ENCODE measurements around the gene ABCC4. TPM values are rescaled to one million over a fixed set of nuclear protein-coding genes. Genes with fewer than 3 reads are reported as not detected.
"Not testable (repeated sequence)": the region's sequence is repeated elsewhere in the genome, so short reads cannot be mapped to it uniquely, and the experiment has no call there.

ABCC4 gene
- total RNA-seq, 1 donor from 2014 or later = 7.5 TPM

- Mint-ChIP-seq H3K27me3 (no peaks in the 10 kb centered on the region), H3K27ac (peak overlapping the region; percentile 47), H3K4me1 (ENCODE audit: low read depth) (peaks cover 27% of the 10 kb centered on the region), H3K4me3 (ENCODE audit: low read depth) (no peak overlapping the region), H3K36me3 (ENCODE audit: insufficient read depth) (peaks cover 10% of the 10 kb centered on the region), H3K9me3 (ENCODE audit: low read depth) (peaks cover 3% of the 10 kb centered on the region)
- TF ChIP-seq CTCF (IDR thresholded peaks at IDR 0.05; ENCODE audit: unreplicated experiment) = no peak
- no peak for DNase-seq (ENCODE audit: low spot score, unreplicated experiment)
Measured at GRCh38 chr13:95269756-95270155, 31.5 kb downstream of the ABCC4 start.

DNA sequence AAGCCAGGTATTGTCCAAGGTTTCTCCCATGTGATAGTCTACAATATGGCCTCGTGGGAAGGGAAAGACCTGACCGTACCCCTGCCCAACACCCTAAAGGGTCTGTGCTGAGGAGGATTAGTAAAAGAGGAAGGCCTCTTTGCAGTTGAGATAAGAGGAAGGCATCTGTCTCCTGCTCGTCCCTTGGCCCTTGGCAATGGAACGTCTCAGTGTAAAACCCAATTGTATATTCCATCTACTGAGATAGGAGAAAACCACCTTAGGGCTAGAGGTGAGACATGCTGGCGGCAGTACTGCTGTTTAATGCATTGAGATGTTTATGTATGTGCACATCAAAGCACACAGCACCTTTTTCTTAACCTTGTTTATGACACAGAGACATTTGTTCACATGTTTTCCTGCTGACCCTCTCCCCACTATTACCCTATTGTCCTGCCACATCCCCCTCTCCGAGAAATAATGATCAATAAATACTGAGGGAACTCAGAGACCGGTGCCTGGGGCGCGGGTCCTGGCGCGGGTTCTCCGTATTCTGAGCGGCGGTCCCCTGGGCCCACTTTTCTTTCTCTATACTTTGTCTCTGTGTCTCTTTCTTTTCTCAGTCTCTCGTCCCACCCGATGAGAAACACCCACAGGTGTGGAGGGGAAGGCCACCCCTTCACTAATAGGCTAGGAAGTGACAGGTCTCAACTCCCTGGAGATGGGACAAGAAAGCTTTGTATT, 32.7 kb downstream of the ABCC4 start:
- DNase-seq (ENCODE audit: low spot score, unreplicated experiment); H3K27me3 Mint-ChIP-seq; H3K4me3 Mint-ChIP-seq (ENCODE audit: low read depth); H3K27ac Mint-ChIP-seq; H3K9me3 Mint-ChIP-seq (ENCODE audit: low read depth); H3K36me3 Mint-ChIP-seq (ENCODE audit: insufficient read depth): not testable (repeated sequence)
- H3K4me1 Mint-ChIP-seq (ENCODE audit: low read depth) = peaks cover 18% of the 10 kb centered on the region

GRCh38 chr13:95267662-95268342, 33.4 kb downstream of the ABCC4 start:
- H3K36me3 Mint-ChIP-seq (ENCODE audit: insufficient read depth) = peaks cover 10% of the 10 kb centered on the region
- H3K4me1 Mint-ChIP-seq (ENCODE audit: low read depth) = peaks cover 18% of the 10 kb centered on the region
- H3K27ac Mint-ChIP-seq = peak overlapping the region; percentile 42
- no peaks in the 10 kb centered on the region for H3K27me3 Mint-ChIP-seq
- DNase-seq (ENCODE audit: low spot score, unreplicated experiment) = no peak
- no peak for TF ChIP-seq CTCF (IDR thresholded peaks at IDR 0.05; ENCODE audit: unreplicated experiment)
- no peak overlapping the region for H3K4me3 Mint-ChIP-seq (ENCODE audit: low read depth)
- no peaks in the 10 kb centered on the region for H3K9me3 Mint-ChIP-seq (ENCODE audit: low read depth)

DNA sequence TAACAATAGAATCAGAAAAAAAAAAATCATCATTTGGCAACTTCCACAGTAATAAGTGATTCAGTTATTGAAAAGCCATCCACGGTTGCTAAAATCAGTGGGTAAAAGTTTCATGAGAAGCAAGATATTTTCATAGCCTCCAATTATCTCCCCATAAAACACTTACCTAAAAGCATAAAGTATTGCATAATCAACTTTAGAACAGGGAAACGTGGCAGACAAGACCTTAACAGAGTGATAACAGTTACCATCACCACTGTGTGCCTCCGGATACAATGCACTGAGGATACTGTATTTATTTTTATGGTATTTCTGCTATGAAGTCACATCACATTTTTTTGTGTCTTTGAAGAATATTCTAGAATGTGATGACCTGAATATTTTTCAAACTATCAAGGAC, 37.0 kb downstream of the ABCC4 start:
- no peak for DNase-seq (ENCODE audit: low spot score, unreplicated experiment)
- Mint-ChIP-seq H3K36me3 (ENCODE audit: insufficient read depth) (peaks cover 10% of the 10 kb centered on the region), H3K4me3 (ENCODE audit: low read depth) (no peak overlapping the region), H3K4me1 (ENCODE audit: low read depth) (peaks cover 14% of the 10 kb centered on the region), H3K27me3 (no peaks in the 10 kb centered on the region), H3K27ac (no peak overlapping the region), H3K9me3 (ENCODE audit: low read depth) (peaks cover 2% of the 10 kb centered on the region)
- TF ChIP-seq CTCF (IDR thresholded peaks at IDR 0.05; ENCODE audit: unreplicated experiment) = no peak

GRCh38 chr13:95262837-95263384, 38.3 kb downstream of the ABCC4 start:
- peaks cover 20% of the 10 kb centered on the region for H3K4me1 Mint-ChIP-seq (ENCODE audit: low read depth)
- H3K9me3 Mint-ChIP-seq (ENCODE audit: low read depth) = peaks cover 9% of the 10 kb centered on the region
- no peak for TF ChIP-seq CTCF (IDR thresholded peaks at IDR 0.05; ENCODE audit: unreplicated experiment)
- DNase-seq (ENCODE audit: low spot score, unreplicated experiment) = no peak
- peaks cover 16% of the 10 kb centered on the region for H3K36me3 Mint-ChIP-seq (ENCODE audit: insufficient read depth)
- H3K27ac Mint-ChIP-seq = no peak overlapping the region
- H3K27me3 Mint-ChIP-seq = no peaks in the 10 kb centered on the region
- no peak overlapping the region for H3K4me3 Mint-ChIP-seq (ENCODE audit: low read depth)
